CD4-positive, alpha-beta memory T cell (primary cell): ENCODE data around the gene DOCK3. TPM values are rescaled to one million over a fixed set of nuclear protein-coding genes. Genes with fewer than 3 reads are reported as not detected.
A peak's percentile ranks its signal among the peaks of the same experiment; 100 is the strongest.
"Not testable (repeated sequence)": the region's sequence is repeated elsewhere in the genome, so short reads cannot be mapped to it uniquely, and the experiment has no call there.

Source experiments
- CTCF ChIA-PET: fragments of 350-600 bp; sonication (Branson Sonifier 250); formaldehyde crosslinking; loops from one replicate; lab custom pipeline; 2021; ENCODE audit warnings: inconsistent platforms; ENCODE audit not compliant: partially characterized antibody; lab: Charles Lee
- POLR2A ChIA-PET: fragments of 350-600 bp; sonication (Branson Sonifier 250); formaldehyde crosslinking; loops from one replicate; lab custom pipeline; 2021; ENCODE audit not compliant: partially characterized antibody; lab: Charles Lee
- DNase-seq, 5 donors: peaks; one replicate each; pipeline versions ENCODE4 v3.0.0 to v3.0.0-alpha.2; 2020 to 2022; ENCODE audit warnings: mixed read lengths in 1 of 5
- H3K27ac ChIP-seq: one replicate; pipeline ENCODE4 v1.7.0; 2013; ENCODE audit warnings: low read depth, low read length
- H3K27me3 ChIP-seq: 2 replicates; pipeline ENCODE4 v1.7.0; 2013; ENCODE audit warnings: mild to moderate bottlenecking, low read length, moderate library complexity; ENCODE audit not compliant: insufficient read depth
- H3K36me3 ChIP-seq: 2 replicates; pipeline ENCODE4 v1.7.0; 2013; ENCODE audit warnings: mild to moderate bottlenecking, low read length, moderate library complexity; ENCODE audit not compliant: insufficient read depth
- H3K4me1 ChIP-seq: 2 replicates; pipeline ENCODE4 v1.7.0; 2013; ENCODE audit warnings: mild to moderate bottlenecking, low read length, moderate library complexity; ENCODE audit not compliant: insufficient read depth
- H3K4me3 ChIP-seq, 2 donors: one replicate each; pipeline ENCODE4 v1.7.0; 2013; ENCODE audit warnings: low read length in 2 of 2, mild to moderate bottlenecking in 1 of 2
- H3K9me3 ChIP-seq, 2 donors: one replicate each; pipeline ENCODE4 v1.7.0; 2013; ENCODE audit warnings: low read length in 2 of 2, control low read depth in 1 of 2; ENCODE audit not compliant: control insufficient read depth in 1 of 2
- H3K27ac Mint-ChIP-seq, 7 donors: one replicate each; pipeline ENCODE4 v1.8.0; 2020 to 2021; ENCODE audit warnings: mixed read lengths in 7 of 7, mild to moderate bottlenecking in 6 of 7, inconsistent platforms in 3 of 7, moderate library complexity in 3 of 7
- H3K27me3 Mint-ChIP-seq, 2 donors: one replicate each; pipeline ENCODE4 v1.8.0; 2020 to 2021; ENCODE audit warnings: mixed read lengths in 2 of 2
- H3K36me3 Mint-ChIP-seq, 2 donors: one replicate each; pipeline ENCODE4 v1.8.0; 2020 to 2021; ENCODE audit warnings: mixed read lengths in 2 of 2, inconsistent platforms in 1 of 2, mild to moderate bottlenecking in 1 of 2
- H3K4me1 Mint-ChIP-seq, 4 donors: one replicate each; pipeline ENCODE4 v1.8.0; 2020 to 2021; ENCODE audit warnings: mixed read lengths in 4 of 4, mild to moderate bottlenecking in 1 of 4
- H3K4me3 Mint-ChIP-seq, 8 donors: one replicate each; pipeline ENCODE4 v1.8.0; 2020 to 2021; ENCODE audit warnings: mixed read lengths in 8 of 8, mild to moderate bottlenecking in 7 of 8, moderate library complexity in 6 of 8, inconsistent platforms in 3 of 8
- H3K9me3 Mint-ChIP-seq, 8 donors: one replicate each; pipeline ENCODE4 v1.8.0; 2020 to 2021; ENCODE audit warnings: mixed read lengths in 8 of 8, mild to moderate bottlenecking in 5 of 8, inconsistent platforms in 3 of 8, moderate library complexity in 1 of 8
- intact Hi-C: fragments of 100-400 bp; cut with micrococcal nuclease; formaldehyde crosslinking; loops from one replicate; pipeline ENCODE4 v1.15.1; 2023
- polyA plus RNA-seq, 2 donors: library from polyadenylated mRNA; unstranded; fragments of 300-500 nt; fragmentation: Illumina TruSeq; gene quantifications; one replicate each; pipeline ENCODE4 v1.2.3, GENCODE V29; 2021
- total RNA-seq, 2 experiments: library from RNA; stranded (reverse); gene quantifications; one replicate each; pipeline ENCODE4 v1.2.3, GENCODE V29; 2021

Gene DOCK3
- total and polyA plus RNA-seq, 4 experiments from 2014 or later: 0.04 to 2.6 (median 1.3) TPM

GRCh38 chr3:51306093-51306492, 631.4 kb downstream of the DOCK3 start:
- Mint-ChIP-seq H3K9me3 (peaks cover 6 to 41% (median 27%) of the 10 kb centered on the region in 8 donors), H3K4me1 (no peaks in the 10 kb centered on the region), H3K36me3 (peaks cover 3 to 19% of the 10 kb centered on the region in 2 donors), H3K27me3 (peaks cover 1 to 4% of the 10 kb centered on the region in 2 donors), H3K4me3 (no peak overlapping the region), H3K27ac (peak overlapping the region in 1 of 7 donors; percentile 13)
- Histone ChIP-seq H3K27ac (no peak overlapping the region), H3K27me3 (no peaks in the 10 kb centered on the region), H3K4me3 (no peak overlapping the region), H3K4me1 (no peaks in the 10 kb centered on the region), H3K9me3 (no peaks in the 10 kb centered on the region), H3K36me3 (no peaks in the 10 kb centered on the region)
- intact Hi-C loops: no loop called here
- ChIA-PET POLR2A (no interaction called here), CTCF (interaction anchor here (0.6 kb wide), 1 partner anchor 692 kb away, joined by 5 read pairs; no protein-coding TSS in a partner anchor)
- no peak for DNase-seq

- H3K27me3 Mint-ChIP-seq: peaks cover 1 to 4% of the 10 kb centered on the region in 2 donors
- ChIA-PET POLR2A (interaction anchor here (1.1 kb wide), 1 partner anchor 691 kb away, joined by 3 read pairs; no protein-coding TSS in a partner anchor), CTCF (interaction anchor here (0.9 kb wide), 1 partner anchor 691 kb away, joined by 4 read pairs; no protein-coding TSS in a partner anchor)
- no peak overlapping the region for H3K27ac Mint-ChIP-seq
- no peaks in the 10 kb centered on the region for H3K27me3 ChIP-seq
- no peaks in the 10 kb centered on the region for H3K4me1 Mint-ChIP-seq
- peaks cover 3 to 29% (median 20%) of the 10 kb centered on the region in 8 donors for H3K9me3 Mint-ChIP-seq
- no peaks in the 10 kb centered on the region for H3K4me1 ChIP-seq
- no peak overlapping the region for H3K27ac ChIP-seq
- no peaks in the 10 kb centered on the region for H3K36me3 ChIP-seq
- H3K4me3 Mint-ChIP-seq: no peak overlapping the region
- no peaks in the 10 kb centered on the region for H3K9me3 ChIP-seq
- DNase-seq: no peak
- intact Hi-C loops: no loop called here
- H3K4me3 ChIP-seq: no peak overlapping the region
- H3K36me3 Mint-ChIP-seq: peaks cover 1 to 19% of the 10 kb centered on the region in 2 donors
Measured at GRCh38 chr3:51307458-51307857, 632.7 kb downstream of the DOCK3 start.

- H3K27ac ChIP-seq, H3K27me3 Mint-ChIP-seq, H3K9me3 ChIP-seq, H3K4me3 Mint-ChIP-seq, DNase-seq, intact Hi-C loops, H3K4me3 ChIP-seq, H3K27me3 ChIP-seq, H3K36me3 ChIP-seq, H3K4me1 ChIP-seq, H3K27ac Mint-ChIP-seq, H3K4me1 Mint-ChIP-seq: not testable (repeated sequence)
- ChIA-PET CTCF (interaction anchor here (0.9 kb wide), 1 partner anchor 692 kb away, joined by 4 read pairs; no protein-coding TSS in a partner anchor), POLR2A (interaction anchor here (1.1 kb wide), 1 partner anchor 692 kb away, joined by 3 read pairs; no protein-coding TSS in a partner anchor)
- peaks cover 1 to 16% of the 10 kb centered on the region in 2 donors for H3K36me3 Mint-ChIP-seq
- peaks cover 0 to 23% (median 14%) of the 10 kb centered on the region in 8 donors for H3K9me3 Mint-ChIP-seq
Measured at GRCh38 chr3:51307945-51308607, 633.3 kb downstream of the DOCK3 start.

- Histone ChIP-seq H3K27ac (no peak overlapping the region), H3K4me1 (no peaks in the 10 kb centered on the region), H3K27me3 (no peaks in the 10 kb centered on the region), H3K9me3 (no peaks in the 10 kb centered on the region), H3K4me3 (no peak overlapping the region), H3K36me3 (no peaks in the 10 kb centered on the region)
- CTCF ChIA-PET: interaction anchor here (0.9 to 3.1 kb wide), 9 partner anchors 15 to 696 kb away, joined by 3 to 39 read pairs (median 3); partner anchors contain the start of gene MAPKAPK3
- Mint-ChIP-seq H3K4me1 (no peaks in the 10 kb centered on the region), H3K36me3 (peaks cover 0 to 6% of the 10 kb centered on the region in 2 donors), H3K27me3 (peaks cover 0 to 3% of the 10 kb centered on the region in 2 donors), H3K9me3 (peaks cover 0 to 12% (median 9%) of the 10 kb centered on the region in 8 donors), H3K4me3 (no peak overlapping the region), H3K27ac (no peak overlapping the region)
- POLR2A ChIA-PET: no interaction called here
- DNase-seq: peak in 4 of 5 donors; percentile 17 to 40 (median 30)
- intact Hi-C loops: no loop called here
Measured at GRCh38 chr3:51311055-51311454, 636.3 kb downstream of the DOCK3 start.

GRCh38 chr3:51328206-51328605, 653.5 kb downstream of the DOCK3 start:
- no peaks in the 10 kb centered on the region for H3K36me3 Mint-ChIP-seq
- intact Hi-C loops: no loop called here
- POLR2A ChIA-PET: no interaction called here
- Histone ChIP-seq H3K4me1 (no peaks in the 10 kb centered on the region), H3K27me3 (no peaks in the 10 kb centered on the region), H3K27ac (no peak overlapping the region), H3K36me3 (no peaks in the 10 kb centered on the region), H3K4me3 (no peak overlapping the region), H3K9me3 (no peaks in the 10 kb centered on the region)
- no peak overlapping the region for H3K4me3 Mint-ChIP-seq
- H3K27ac Mint-ChIP-seq: no peak overlapping the region
- H3K27me3 Mint-ChIP-seq: peaks cover 0 to 2% of the 10 kb centered on the region in 2 donors
- no peaks in the 10 kb centered on the region for H3K4me1 Mint-ChIP-seq
- CTCF ChIA-PET: interaction anchor here (0.7 kb wide), 1 partner anchor 926 kb away, joined by 3 read pairs; no protein-coding TSS in a partner anchor
- DNase-seq: no peak
- peaks cover 0 to 7% (median 2%) of the 10 kb centered on the region in 8 donors for H3K9me3 Mint-ChIP-seq

- no peak overlapping the region for H3K27ac ChIP-seq
- intact Hi-C loops: no loop called here
- no peaks in the 10 kb centered on the region for H3K36me3 ChIP-seq
- H3K9me3 Mint-ChIP-seq: peaks cover 0 to 2% (median 0%) of the 10 kb centered on the region in 8 donors
- no peaks in the 10 kb centered on the region for H3K36me3 Mint-ChIP-seq
- no peaks in the 10 kb centered on the region for H3K9me3 ChIP-seq
- ChIA-PET CTCF (interaction anchor here (1.3 kb wide), 1 partner anchor 358 kb away, joined by 3 read pairs; no protein-coding TSS in a partner anchor), POLR2A (no interaction called here)
- H3K27me3 ChIP-seq: no peaks in the 10 kb centered on the region
- H3K4me3 ChIP-seq: no peak overlapping the region
- no peaks in the 10 kb centered on the region for H3K27me3 Mint-ChIP-seq
- no peak overlapping the region for H3K4me3 Mint-ChIP-seq
- H3K4me1 Mint-ChIP-seq: no peaks in the 10 kb centered on the region
- H3K27ac Mint-ChIP-seq: no peak overlapping the region
- no peak for DNase-seq
- no peaks in the 10 kb centered on the region for H3K4me1 ChIP-seq
Measured at GRCh38 chr3:51330046-51330445, 655.3 kb downstream of the DOCK3 start.

- Histone ChIP-seq H3K27ac (no peak overlapping the region), H3K36me3 (no peaks in the 10 kb centered on the region), H3K27me3 (no peaks in the 10 kb centered on the region), H3K9me3 (no peaks in the 10 kb centered on the region), H3K4me1 (no peaks in the 10 kb centered on the region), H3K4me3 (no peak overlapping the region)
- no peaks in the 10 kb centered on the region for H3K9me3 Mint-ChIP-seq
- no peak overlapping the region for H3K27ac Mint-ChIP-seq
- H3K4me3 Mint-ChIP-seq: no peak overlapping the region
- DNase-seq: no peak
- intact Hi-C loops: no loop called here
- POLR2A ChIA-PET: no interaction called here
- no peaks in the 10 kb centered on the region for H3K36me3 Mint-ChIP-seq
- H3K4me1 Mint-ChIP-seq: no peaks in the 10 kb centered on the region
- no peaks in the 10 kb centered on the region for H3K27me3 Mint-ChIP-seq
- CTCF ChIA-PET: no interaction called here
Measured at GRCh38 chr3:51332156-51332555, 657.4 kb downstream of the DOCK3 start.
